K562 (cell line): ENCODE measurements around the gene FAM24A. TPM values are rescaled to one million over a fixed set of nuclear protein-coding genes. Genes with fewer than 3 reads are reported as not detected.
A peak's percentile ranks its signal among the peaks of the same experiment; 100 is the strongest.

Experiments used
- ATF1 ChIP-seq, 2 experiments: fragments of 450-650 bp in 1 of 2; IDR thresholded peaks; 2 replicates each; pipeline ENCODE4 v1.6.1; 2016; ENCODE audit warnings: missing compliant biosample characterization in 1 of 2, missing genetic modification characterization in 1 of 2
- GABPA ChIP-seq: fragments of 200-800 bp; sonication (Bioruptor generic); conservative IDR thresholded peaks from 2 replicates; pipeline ENCODE4 v1.6.1; 2016; ENCODE audit warnings: low read depth, missing genetic modification characterization, missing compliant biosample characterization
- L3MBTL2 ChIP-seq: fragments of 450-650 bp; IDR thresholded peaks from 2 replicates; pipeline ENCODE4 v1.6.1; 2016; ENCODE audit warnings: mild to moderate bottlenecking, moderate library complexity
- MAFK ChIP-seq: IDR thresholded peaks from 2 replicates; pipeline ENCODE4 v1.6.1; 2011; ENCODE audit warnings: low read length, improper control_type of control experiment
- NRF1 ChIP-seq, 2 experiments: fragments of 450-650 bp; IDR thresholded peaks in 1 of 2; conservative IDR thresholded peaks in 1 of 2; 2 replicates each; pipeline ENCODE4 v1.6.1; 2014; ENCODE audit warnings: mild to moderate bottlenecking in 2 of 2
- PHF8 ChIP-seq: fragments of 200-600 bp; sonication (generic); IDR thresholded peaks from 2 replicates; pipeline ENCODE4 v1.6.1; 2012; ENCODE audit warnings: mixed run types, mild to moderate bottlenecking, inconsistent platforms, low read length, moderate library complexity, borderline replicate concordance
- RBM17 ChIP-seq: fragments of 200-400 bp; formaldehyde crosslinking; IDR thresholded peaks from 2 replicates; pipeline ENCODE4 v1.6.1; 2017; ENCODE audit warnings: low read depth, mild to moderate bottlenecking, low read length, borderline replicate concordance
- SRSF7 ChIP-seq: fragments of 200-400 bp; formaldehyde crosslinking; optimal IDR thresholded peaks from 2 replicates; pipeline ENCODE3; 2017; ENCODE audit warnings: mild to moderate bottlenecking, low read depth, low read length
- TOE1 ChIP-seq, 2 experiments: fragments of 450-650 bp in 1 of 2; sonication (generic) in 1 of 2; formaldehyde crosslinking in 1 of 2; IDR thresholded peaks; 2 replicates each; pipeline versions ENCODE4 v1.7.1 to v1.8.0; 2016 to 2022; ENCODE audit warnings: borderline replicate concordance in 2 of 2, mild to moderate bottlenecking in 2 of 2, antibody characterized with exemption in 1 of 2, inconsistent platforms in 1 of 2, low read depth in 1 of 2, missing genetic modification reagents in 1 of 2, moderate library complexity in 1 of 2
- TRIM28 ChIP-seq: fragments of 450-650 bp; IDR thresholded peaks from 2 replicates; pipeline ENCODE4 v1.6.1; 2017
- ZBTB34 ChIP-seq: fragments of 250-450 bp; sonication (Bioruptor Pico); IDR thresholded peaks from 2 replicates; pipeline ENCODE4 v1.8.0; 2021; ENCODE audit warnings: mild to moderate bottlenecking, moderate library complexity
- ZBTB49 ChIP-seq: sonication (generic); formaldehyde crosslinking; IDR thresholded peaks from 2 replicates; pipeline ENCODE4 v1.8.0; 2022; ENCODE audit warnings: missing genetic modification reagents, mild to moderate bottlenecking, borderline replicate concordance
- ZNF239 ChIP-seq: fragments of 250-450 bp; sonication (Bioruptor Pico); IDR thresholded peaks from 2 replicates; pipeline ENCODE4 v1.4.0; 2020; ENCODE audit warnings: mild to moderate bottlenecking
- ZNF511 ChIP-seq: sonication (generic); formaldehyde crosslinking; IDR thresholded peaks from 2 replicates; pipeline ENCODE4 v1.8.0; 2022; ENCODE audit warnings: mild to moderate bottlenecking, missing genetic modification reagents
- ZNF76 ChIP-seq: fragments of 250-450 bp; sonication (Bioruptor Pico); IDR thresholded peaks from 2 replicates; pipeline ENCODE4 v1.4.0; 2020; ENCODE audit warnings: mild to moderate bottlenecking, moderate library complexity, borderline replicate concordance
- ZSCAN29 ChIP-seq: fragments of 450-650 bp; IDR thresholded peaks from 2 replicates; pipeline ENCODE4 v1.6.1; 2017
- polyA plus RNA-seq, 8 experiments: library from polyadenylated mRNA; depleted of rRNA in 4 of 8; stranded (reverse) in 5 of 8; unstranded in 3 of 8; fragments of >200 nt; fragmentation: Nextera tagmentation in 2 of 8; fragmentation: Illumina TruSeq in 1 of 8; extraction: Ambion mirVana in 2 of 8; extraction: Trizol in 1 of 8; gene quantifications; 2 replicates each; pipeline versions ENCODE4 v1.2.1 to v1.2.3, GENCODE V29; 2011 to 2014; ENCODE audit warnings: inconsistent platforms in 1 of 8, missing spikeins in 1 of 8
- total RNA-seq, 7 experiments: library from RNA; depleted of rRNA in 6 of 7; stranded (reverse); fragments of >200 nt in 6 of 7; fragmentation: Illumina TruSeq in 2 of 7; extraction: Trizol in 2 of 7; gene quantifications; 2 replicates each; pipeline versions ENCODE4 v1.2.1 to v1.2.3, GENCODE V29; 2011 to 2021; ENCODE audit warnings: low replicate concordance in 1 of 7
- TF ChIP-seq, protein P1 (sequence below), 2 experiments: fragments of 450-650 bp; IDR thresholded peaks; 2 replicates each; pipeline ENCODE4 v1.6.1; 2018; ENCODE audit warnings: mild to moderate bottlenecking in 2 of 2, low read depth in 1 of 2; ENCODE audit not compliant: partially characterized antibody in 2 of 2

The FAM24A gene
- total and polyA plus RNA-seq, 9 of the 15 experiments (the other 6 are each of a cell fraction or from before 2014, with no cell fraction given): not detected

GRCh38 chr10:122953902-122954730 lies 43.7 kb downstream of the FAM24A start, which contains the start of gene C10orf88 (continued):
- TF ChIP-seq ZNF511 (CRISPR knock-in tag): 0 out of 2 replicates have a peak, but pooled peaks have one; percentile 53
- TF ChIP-seq TRIM28: no peak
- TF ChIP-seq, protein P1, sequence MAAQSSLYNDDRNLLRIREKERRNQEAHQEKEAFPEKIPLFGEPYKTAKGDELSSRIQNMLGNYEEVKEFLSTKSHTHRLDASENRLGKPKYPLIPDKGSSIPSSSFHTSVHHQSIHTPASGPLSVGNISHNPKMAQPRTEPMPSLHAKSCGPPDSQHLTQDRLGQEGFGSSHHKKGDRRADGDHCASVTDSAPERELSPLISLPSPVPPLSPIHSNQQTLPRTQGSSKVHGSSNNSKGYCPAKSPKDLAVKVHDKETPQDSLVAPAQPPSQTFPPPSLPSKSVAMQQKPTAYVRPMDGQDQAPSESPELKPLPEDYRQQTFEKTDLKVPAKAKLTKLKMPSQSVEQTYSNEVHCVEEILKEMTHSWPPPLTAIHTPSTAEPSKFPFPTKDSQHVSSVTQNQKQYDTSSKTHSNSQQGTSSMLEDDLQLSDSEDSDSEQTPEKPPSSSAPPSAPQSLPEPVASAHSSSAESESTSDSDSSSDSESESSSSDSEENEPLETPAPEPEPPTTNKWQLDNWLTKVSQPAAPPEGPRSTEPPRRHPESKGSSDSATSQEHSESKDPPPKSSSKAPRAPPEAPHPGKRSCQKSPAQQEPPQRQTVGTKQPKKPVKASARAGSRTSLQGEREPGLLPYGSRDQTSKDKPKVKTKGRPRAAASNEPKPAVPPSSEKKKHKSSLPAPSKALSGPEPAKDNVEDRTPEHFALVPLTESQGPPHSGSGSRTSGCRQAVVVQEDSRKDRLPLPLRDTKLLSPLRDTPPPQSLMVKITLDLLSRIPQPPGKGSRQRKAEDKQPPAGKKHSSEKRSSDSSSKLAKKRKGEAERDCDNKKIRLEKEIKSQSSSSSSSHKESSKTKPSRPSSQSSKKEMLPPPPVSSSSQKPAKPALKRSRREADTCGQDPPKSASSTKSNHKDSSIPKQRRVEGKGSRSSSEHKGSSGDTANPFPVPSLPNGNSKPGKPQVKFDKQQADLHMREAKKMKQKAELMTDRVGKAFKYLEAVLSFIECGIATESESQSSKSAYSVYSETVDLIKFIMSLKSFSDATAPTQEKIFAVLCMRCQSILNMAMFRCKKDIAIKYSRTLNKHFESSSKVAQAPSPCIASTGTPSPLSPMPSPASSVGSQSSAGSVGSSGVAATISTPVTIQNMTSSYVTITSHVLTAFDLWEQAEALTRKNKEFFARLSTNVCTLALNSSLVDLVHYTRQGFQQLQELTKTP (IDR thresholded peaks at IDR 0.05; ENCODE audit: low read depth in 1 of 2, partially characterized antibody in 2 of 2): no peak
- TF ChIP-seq MAFK: no peak
- TF ChIP-seq GABPA (tag): peak; percentile 98
- no peak for TF ChIP-seq RBM17
- no peak for TF ChIP-seq ZNF239 (CRISPR knock-in tag)
- peak; percentile 99 to 100 for TF ChIP-seq NRF1 (conservative IDR thresholded peaks at IDR 0.05 in 1 of 2, IDR thresholded peaks at IDR 0.05 in 1 of 2)
- peak; percentile 70; the same call in 1 of the 2 replicates for TF ChIP-seq TOE1 (IDR thresholded peaks at IDR 0.05; ENCODE audit: borderline replicate concordance)
- TF ChIP-seq TOE1 (CRISPR knock-in tag; IDR thresholded peaks at IDR 0.05; ENCODE audit: borderline replicate concordance, low read depth): no peak
- TF ChIP-seq PHF8: peak; percentile 71; the same call in 1 of the 2 replicates
- TF ChIP-seq ZSCAN29: peak; percentile 89
- TF ChIP-seq ZBTB49 (CRISPR knock-in tag): no peak
- peak; percentile 100 for TF ChIP-seq L3MBTL2
- no peak for TF ChIP-seq SRSF7
- no peak for TF ChIP-seq ZNF76 (CRISPR knock-in tag)
- TF ChIP-seq ZBTB34 (CRISPR knock-in tag): no peak
- TF ChIP-seq ATF1 (CRISPR knock-in tag; IDR thresholded peaks at IDR 0.05): no peak
- peak; percentile 59 for TF ChIP-seq ATF1 (tag; IDR thresholded peaks at IDR 0.05)
